22Rv1 (cell line): ENCODE results near the gene CNNM2.

ENCODE experiments used
- ZFX ChIP-seq: fragments of 450-650 bp; IDR thresholded peaks from 2 replicates; pipeline ENCODE4 v1.6.1; 2017; ENCODE audit warnings: antibody characterized with exemption, borderline replicate concordance
- TF ChIP-seq, protein P1 (sequence below): fragments of 450-650 bp; IDR thresholded peaks from 2 replicates; pipeline ENCODE4 v1.5.1; 2017; ENCODE audit warnings: mild to moderate bottlenecking

DNA sequence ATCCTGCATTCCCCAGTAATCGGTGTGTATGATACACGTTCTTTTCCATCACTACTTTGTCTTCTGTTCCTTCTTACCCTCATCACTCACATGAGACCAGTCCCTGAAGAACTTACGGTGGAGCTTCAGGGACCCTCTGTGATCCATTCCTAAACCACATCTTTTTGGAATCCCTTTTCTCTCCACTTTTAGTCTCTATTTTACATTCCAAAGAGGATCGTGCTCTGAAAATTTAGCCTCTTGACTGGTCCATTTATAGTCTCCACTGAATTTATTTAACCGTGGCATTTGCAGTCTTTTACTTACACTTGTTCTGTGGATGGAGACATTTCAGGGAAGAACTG lies 165.9 kb downstream of the CNNM2 start:
- TF ChIP-seq, protein P1, sequence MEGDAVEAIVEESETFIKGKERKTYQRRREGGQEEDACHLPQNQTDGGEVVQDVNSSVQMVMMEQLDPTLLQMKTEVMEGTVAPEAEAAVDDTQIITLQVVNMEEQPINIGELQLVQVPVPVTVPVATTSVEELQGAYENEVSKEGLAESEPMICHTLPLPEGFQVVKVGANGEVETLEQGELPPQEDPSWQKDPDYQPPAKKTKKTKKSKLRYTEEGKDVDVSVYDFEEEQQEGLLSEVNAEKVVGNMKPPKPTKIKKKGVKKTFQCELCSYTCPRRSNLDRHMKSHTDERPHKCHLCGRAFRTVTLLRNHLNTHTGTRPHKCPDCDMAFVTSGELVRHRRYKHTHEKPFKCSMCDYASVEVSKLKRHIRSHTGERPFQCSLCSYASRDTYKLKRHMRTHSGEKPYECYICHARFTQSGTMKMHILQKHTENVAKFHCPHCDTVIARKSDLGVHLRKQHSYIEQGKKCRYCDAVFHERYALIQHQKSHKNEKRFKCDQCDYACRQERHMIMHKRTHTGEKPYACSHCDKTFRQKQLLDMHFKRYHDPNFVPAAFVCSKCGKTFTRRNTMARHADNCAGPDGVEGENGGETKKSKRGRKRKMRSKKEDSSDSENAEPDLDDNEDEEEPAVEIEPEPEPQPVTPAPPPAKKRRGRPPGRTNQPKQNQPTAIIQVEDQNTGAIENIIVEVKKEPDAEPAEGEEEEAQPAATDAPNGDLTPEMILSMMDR, result no peak
- no peak for TF ChIP-seq ZFX
